Body of pancreas (tissue), 4 donors: ENCODE results near the gene ENDOD1.

Experiments used
- CTCF ChIP-seq, 7 experiments: fragments of 450-650 bp in 4 of 7; fragments of 200-600 bp in 3 of 7; sonication (generic) in 3 of 7; IDR thresholded peaks; one replicate each; pipeline ENCODE4 v1.5.1; 2016 to 2019; ENCODE audit warnings: antibody characterized with exemption in 7 of 7
- POLR2A ChIP-seq, 3 donors: fragments of 450-650 bp; IDR thresholded peaks; one replicate each; pipeline ENCODE4 v1.6.1; 2016; ENCODE audit warnings: antibody characterized with exemption in 3 of 3, mild to moderate bottlenecking in 2 of 3

- TF ChIP-seq POLR2A (IDR thresholded peaks at IDR 0.05) (no peak), CTCF (IDR thresholded peaks at IDR 0.05) (no peak)
These were observed 43.8 kb upstream of the ENDOD1 start for GRCh38 chr11:95045812-95046211.
